CD4-positive, alpha-beta T cell treated with Interferon alpha-2 for 1 hour (primary cell): ENCODE measurements around the gene ARVCF.
"Not testable (repeated sequence)": the region's sequence is repeated elsewhere in the genome, so short reads cannot be mapped to it uniquely, and the experiment has no call there.

Experiments
- DNase-seq, 2 donors: peaks; one replicate each; pipeline ENCODE4 v3.0.0-alpha.2; 2020 to 2022

Gene ARVCF

GRCh38 chr22:19959587-19960490 lies 56.8 kb downstream of the ARVCF start:
- DNase-seq = no peak

- no peak for DNase-seq
Observed at GRCh38 chr22:19959043-19959586, 57.5 kb downstream of the ARVCF start.

- DNase-seq = no peak
Observed at GRCh38 chr22:19958083-19959042, 58.3 kb downstream of the ARVCF start.

- no peak for DNase-seq
Observed at GRCh38 chr22:19957445-19957844, 59.2 kb downstream of the ARVCF start.

- peak in 1 of 2 donors; percentile 13 for DNase-seq
Observed at GRCh38 chr22:19955241-19956128, 61.1 kb downstream of the ARVCF start.

GRCh38 chr22:19951346-19951745 lies 65.3 kb downstream of the ARVCF start:
- DNase-seq = no peak

GRCh38 chr22:19948057-19948760 lies 68.4 kb downstream of the ARVCF start:
- DNase-seq = no peak

GRCh38 chr22:19943082-19944026 lies 73.3 kb downstream of the ARVCF start:
- no peak for DNase-seq

GRCh38 chr22:19942157-19943081 lies 74.2 kb downstream of the ARVCF start:
- no peak for DNase-seq

GRCh38 chr22:19941365-19942082 lies 75.1 kb downstream of the ARVCF start, which contains the start of the genes COMT and TXNRD2:
COMT (plus strand) TSS chr22:19941772; CDS start chr22:19962527, 20,755 bp downstream.
TXNRD2 (minus strand) TSS chr22:19941818; CDS start chr22:19941803, 15 bp downstream.
- DNase-seq = peak; percentile 60 to 77

- no peak for DNase-seq
Observed at GRCh38 chr22:19940536-19941364, 75.9 kb downstream of the ARVCF start.

- no peak for DNase-seq
Observed at GRCh38 chr22:19937616-19938473, 78.8 kb downstream of the ARVCF start.

- DNase-seq = no peak
Observed at GRCh38 chr22:19936513-19936912, 80.1 kb downstream of the ARVCF start.

- DNase-seq = not testable (repeated sequence)
Observed at GRCh38 chr22:19935123-19935718, 81.4 kb downstream of the ARVCF start.

GRCh38 chr22:19933341-19934241 lies 83.0 kb downstream of the ARVCF start:
- no peak for DNase-seq
